GM06990 (cell line): ENCODE data around the gene RAB11A.
A peak's percentile ranks its signal among the peaks of the same experiment; 100 is the strongest.
"Not testable (repeated sequence)": the region's sequence is repeated elsewhere in the genome, so short reads cannot be mapped to it uniquely, and the experiment has no call there.

Source experiments
- DNase-seq: peaks from one replicate; pipeline ENCODE4 v3.0.0-alpha.2; 2011; ENCODE audit not compliant: insufficient read length; ENCODE audit errors: extremely low read depth
- H3K27me3 ChIP-seq: replicated peaks from 2 replicates; pipeline ENCODE4 v1.6.0; 2011; ENCODE audit warnings: low read length; ENCODE audit not compliant: control insufficient read depth, insufficient read depth
- H3K36me3 ChIP-seq: 2 replicates; pipeline ENCODE4 v1.5.1; 2011; ENCODE audit warnings: low read length; ENCODE audit not compliant: control insufficient read depth, insufficient read depth
- H3K4me3 ChIP-seq: replicated peaks from 2 replicates; pipeline ENCODE4 v1.5.1; 2011; ENCODE audit warnings: low read depth, mild to moderate bottlenecking, control low read depth, low read length
- CTCF ChIP-seq: IDR thresholded peaks from 2 replicates; pipeline ENCODE4 v1.5.1; 2011; ENCODE audit warnings: low read length, control low read depth, mild to moderate bottlenecking, inconsistent platforms; ENCODE audit not compliant: insufficient read depth, poor library complexity, severe bottlenecking

The RAB11A gene

GRCh38 chr15:65868546-65869125 is 655 bp upstream of the RAB11A start:
- Histone ChIP-seq H3K27me3 (no peaks in the 10 kb centered on the region), H3K36me3 (no peaks in the 10 kb centered on the region), H3K4me3 (peak overlapping the region; percentile 99)
- no peak for TF ChIP-seq CTCF
- no peak for DNase-seq

- H3K4me3 ChIP-seq: peak overlapping the region; percentile 99
- peak; percentile 46 for DNase-seq
- peaks cover 2% of the 10 kb centered on the region; the same call in 1 of the 2 replicates for H3K36me3 ChIP-seq
- no peak for TF ChIP-seq CTCF
- no peaks in the 10 kb centered on the region for H3K27me3 ChIP-seq
Measured at GRCh38 chr15:65869954-65870871, 922 bp downstream of the RAB11A start.

DNA sequence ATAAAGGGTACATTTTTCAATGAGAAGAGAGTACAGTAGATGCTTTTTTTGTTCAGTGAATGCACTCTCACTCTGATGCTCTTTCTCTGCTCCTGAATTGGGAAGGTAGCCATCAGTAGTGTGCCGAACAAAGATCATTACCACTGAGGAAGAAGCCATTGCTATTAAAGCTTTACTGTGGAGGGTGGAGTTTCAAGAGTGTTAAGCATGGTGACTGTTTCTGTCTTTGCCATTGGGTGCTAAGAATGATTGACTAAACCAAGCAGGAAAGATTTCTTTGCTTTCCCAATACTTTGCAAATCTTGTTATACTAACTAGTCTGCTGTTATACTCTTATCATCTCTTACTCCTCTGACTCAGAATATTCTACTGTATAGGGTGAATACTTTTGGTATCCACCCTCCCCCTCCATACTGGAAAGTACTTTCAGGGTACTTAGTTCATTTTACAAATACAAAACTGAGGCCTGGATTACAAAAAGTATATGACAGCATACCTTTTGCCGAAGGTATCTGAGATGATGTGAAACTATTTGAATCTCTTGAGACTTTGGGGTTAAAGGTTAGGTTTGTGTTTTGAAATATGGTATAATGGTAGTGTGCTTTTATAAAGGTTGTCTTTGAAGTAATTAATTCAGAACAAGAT is 1.7 kb downstream of the RAB11A start:
- no peak for TF ChIP-seq CTCF
- H3K27me3 ChIP-seq: no peaks in the 10 kb centered on the region
- H3K4me3 ChIP-seq: peak overlapping the region; percentile 99
- DNase-seq: peak; percentile 31
- peaks cover 2% of the 10 kb centered on the region; the same call in 1 of the 2 replicates for H3K36me3 ChIP-seq

GRCh38 chr15:65871886-65872285 is 2.6 kb downstream of the RAB11A start:
- not testable (repeated sequence) for H3K36me3 ChIP-seq, H3K27me3 ChIP-seq, H3K4me3 ChIP-seq, DNase-seq

DNA sequence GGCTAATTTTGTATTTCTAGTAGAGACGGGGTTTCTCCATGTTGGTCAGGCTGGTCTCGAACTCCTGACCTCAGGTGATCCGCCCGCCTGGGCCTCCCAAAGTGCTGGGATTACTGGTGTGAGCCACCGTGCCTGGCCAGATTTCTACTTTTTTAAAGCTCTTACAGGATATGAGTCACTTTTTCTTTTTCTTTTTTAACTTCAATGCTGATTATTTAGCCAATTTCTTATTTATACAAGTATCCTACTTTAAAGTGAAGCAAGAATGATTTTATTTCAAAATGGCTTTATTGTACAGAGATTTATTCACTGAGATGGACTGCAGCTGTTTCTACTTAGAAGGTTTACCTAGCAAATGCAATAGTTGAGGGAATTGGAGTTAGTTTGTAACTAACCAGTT is 3.3 kb downstream of the RAB11A start:
- DNase-seq, H3K4me3 ChIP-seq, H3K27me3 ChIP-seq, H3K36me3 ChIP-seq: not testable (repeated sequence)

- no peak for DNase-seq
- peaks cover 5% of the 10 kb centered on the region for H3K36me3 ChIP-seq
- H3K27me3 ChIP-seq: no peaks in the 10 kb centered on the region
- H3K4me3 ChIP-seq: no peak overlapping the region
- no peak for TF ChIP-seq CTCF
Measured at GRCh38 chr15:65873256-65873655, 4.0 kb downstream of the RAB11A start.
